Measurements from ENCODE around the gene AXIN1. TPM values are rescaled to one million over a fixed set of nuclear protein-coding genes. Genes with fewer than 3 reads are reported as not detected.

Gene AXIN1
- total RNA-seq, 1 donor from 2014 or later: 30.6 TPM

- no peak for DNase-seq (ENCODE audit: extremely low spot score, unreplicated experiment)
- H3K4me3 Mint-ChIP-seq: no peak within 1 kb of the TSS
- peaks cover 16% of the 10 kb centered on the region for H3K27me3 Mint-ChIP-seq
- H3K27ac Mint-ChIP-seq: no peak within 1 kb of the TSS
- H3K36me3 Mint-ChIP-seq: peaks cover 3% of the 10 kb centered on the region
- no peak for TF ChIP-seq CTCF (conservative IDR thresholded peaks at IDR 0.05)
- H3K4me1 Mint-ChIP-seq (ENCODE audit: unreplicated experiment): no peaks in the 10 kb centered on the region
- H3K9me3 Mint-ChIP-seq: no peaks in the 10 kb centered on the region
These were observed 69.3 kb downstream of the AXIN1 start, which contains the start of gene PDIA2 for GRCh38 chr16:283033-283805. PDIA2 (plus strand) TSS chr16:283164; CDS start chr16:283170, 6 bp downstream.

DNA sequence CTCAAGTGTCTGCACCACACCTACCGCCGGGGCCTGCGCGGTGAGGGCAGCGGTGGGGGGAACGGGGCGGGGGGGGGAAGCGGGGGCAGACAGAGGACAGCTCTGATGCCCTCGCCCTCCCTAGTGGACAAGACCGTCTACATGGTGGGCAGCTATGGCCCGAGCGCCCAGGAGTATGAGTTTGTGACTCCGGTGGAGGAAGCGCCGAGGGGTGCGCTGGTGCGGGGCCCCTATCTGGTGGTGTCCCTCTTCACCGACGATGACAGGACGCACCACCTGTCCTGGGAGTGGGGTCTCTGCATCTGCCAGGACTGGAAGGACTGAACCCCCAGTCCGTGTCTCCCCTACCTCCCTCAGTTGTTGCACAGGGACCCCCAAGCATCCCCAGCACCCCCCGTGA is 70.0 kb downstream of the AXIN1 start:
- Mint-ChIP-seq H3K4me1 (ENCODE audit: unreplicated experiment) (no peaks in the 10 kb centered on the region), H3K4me3 (no peak overlapping the region), H3K36me3 (peaks cover 3% of the 10 kb centered on the region), H3K9me3 (no peaks in the 10 kb centered on the region), H3K27ac (no peak overlapping the region), H3K27me3 (peaks cover 16% of the 10 kb centered on the region)
- DNase-seq (ENCODE audit: extremely low spot score, unreplicated experiment): no peak
- TF ChIP-seq CTCF (conservative IDR thresholded peaks at IDR 0.05): no peak

GRCh38 chr16:281660-282255 is 70.8 kb downstream of the AXIN1 start:
- peaks cover 23% of the 10 kb centered on the region for H3K27me3 Mint-ChIP-seq
- no peak overlapping the region for H3K4me3 Mint-ChIP-seq
- peaks cover 3% of the 10 kb centered on the region for H3K36me3 Mint-ChIP-seq
- TF ChIP-seq CTCF (conservative IDR thresholded peaks at IDR 0.05): no peak
- no peaks in the 10 kb centered on the region for H3K9me3 Mint-ChIP-seq
- DNase-seq (ENCODE audit: extremely low spot score, unreplicated experiment): no peak
- H3K4me1 Mint-ChIP-seq (ENCODE audit: unreplicated experiment): no peaks in the 10 kb centered on the region
- H3K27ac Mint-ChIP-seq: no peak overlapping the region

DNA sequence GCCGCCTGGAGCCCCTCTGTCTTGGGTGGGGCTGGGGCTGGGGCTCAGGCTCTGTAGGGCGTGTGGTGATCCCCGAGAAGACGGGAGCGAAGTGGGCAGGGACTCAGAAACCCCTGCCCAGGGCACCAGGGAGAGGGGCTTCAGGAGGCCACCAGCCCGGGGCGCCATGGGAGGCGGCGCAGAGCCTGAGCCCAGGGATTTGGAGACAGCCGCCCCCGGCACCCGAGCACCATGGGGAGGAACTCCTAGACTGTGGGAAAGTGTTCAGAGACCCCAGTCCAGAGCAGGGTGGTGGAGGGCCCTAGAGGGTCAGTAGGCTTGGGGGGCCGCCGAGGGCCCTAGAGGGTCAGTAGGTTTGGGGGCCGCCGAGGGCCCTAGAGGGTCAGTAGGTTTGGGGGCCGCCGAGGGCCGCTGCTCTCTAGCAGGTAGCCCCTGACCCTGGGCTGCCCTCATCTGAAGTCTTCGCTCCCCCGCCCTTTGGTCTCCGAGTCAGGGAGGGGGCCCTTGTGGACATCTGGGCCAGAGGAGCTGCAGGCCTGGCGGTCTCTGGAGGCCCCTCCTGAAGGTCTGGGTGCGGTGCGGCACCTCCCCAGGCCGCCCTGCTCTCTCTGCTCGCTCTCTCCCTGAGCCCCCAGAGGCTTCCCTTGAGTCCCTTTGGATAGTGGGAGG is 71.4 kb downstream of the AXIN1 start:
- Mint-ChIP-seq H3K4me3 (peak overlapping the region; percentile 28), H3K36me3 (no peaks in the 10 kb centered on the region), H3K9me3 (no peaks in the 10 kb centered on the region), H3K27me3 (peaks cover 29% of the 10 kb centered on the region), H3K4me1 (ENCODE audit: unreplicated experiment) (no peaks in the 10 kb centered on the region), H3K27ac (no peak overlapping the region)
- no peak for TF ChIP-seq CTCF (conservative IDR thresholded peaks at IDR 0.05)
- DNase-seq (ENCODE audit: extremely low spot score, unreplicated experiment): no peak

GRCh38 chr16:280552-280951 is 72.0 kb downstream of the AXIN1 start, which contains the start of gene ARHGDIG:
ARHGDIG (plus strand) TSS chr16:280591; CDS start chr16:280681, 90 bp downstream.
- Mint-ChIP-seq H3K4me3 (peak within 1 kb of the TSS; percentile 28), H3K36me3 (no peaks in the 10 kb centered on the region), H3K27ac (no peak within 1 kb of the TSS), H3K27me3 (peaks cover 30% of the 10 kb centered on the region), H3K4me1 (ENCODE audit: unreplicated experiment) (no peaks in the 10 kb centered on the region), H3K9me3 (no peaks in the 10 kb centered on the region)
- DNase-seq (ENCODE audit: extremely low spot score, unreplicated experiment): no peak
- no peak for TF ChIP-seq CTCF (conservative IDR thresholded peaks at IDR 0.05)

Data from type B pancreatic cell (in vitro differentiated cells).